ENCODE results near the gene VRTN. TPM values are rescaled to one million over a fixed set of nuclear protein-coding genes. Genes with fewer than 3 reads are reported as not detected.
A peak's percentile ranks its signal among the peaks of the same experiment; 100 is the strongest.

Gene VRTN
- total RNA-seq, 1 donor from 2014 or later, result not detected

GRCh38 chr14:74401504-74402241 lies 53.4 kb downstream of the VRTN start:
- no peak for TF ChIP-seq CTCF (conservative IDR thresholded peaks at IDR 0.05)
- H3K27me3 Mint-ChIP-seq, result peaks cover 31% of the 10 kb centered on the region
- H3K27ac Mint-ChIP-seq, result peak overlapping the region; percentile 81
- H3K4me3 Mint-ChIP-seq, result peak overlapping the region; percentile 75
- H3K4me1 Mint-ChIP-seq (ENCODE audit: unreplicated experiment), result peaks cover 18% of the 10 kb centered on the region
- no peak for DNase-seq (ENCODE audit: extremely low spot score, unreplicated experiment)
- H3K9me3 Mint-ChIP-seq, result no peaks in the 10 kb centered on the region
- H3K36me3 Mint-ChIP-seq, result no peaks in the 10 kb centered on the region

GRCh38 chr14:74402401-74403251 lies 54.4 kb downstream of the VRTN start:
- no peak for DNase-seq (ENCODE audit: extremely low spot score, unreplicated experiment)
- peaks cover 18% of the 10 kb centered on the region for H3K4me1 Mint-ChIP-seq (ENCODE audit: unreplicated experiment)
- no peak overlapping the region for H3K4me3 Mint-ChIP-seq
- TF ChIP-seq CTCF (conservative IDR thresholded peaks at IDR 0.05), result no peak
- H3K27ac Mint-ChIP-seq, result peak overlapping the region; percentile 81
- no peaks in the 10 kb centered on the region for H3K9me3 Mint-ChIP-seq
- peaks cover 26% of the 10 kb centered on the region for H3K27me3 Mint-ChIP-seq
- no peaks in the 10 kb centered on the region for H3K36me3 Mint-ChIP-seq

- Mint-ChIP-seq H3K4me1 (ENCODE audit: unreplicated experiment) (peaks cover 18% of the 10 kb centered on the region), H3K27ac (no peak overlapping the region), H3K27me3 (peaks cover 16% of the 10 kb centered on the region), H3K36me3 (no peaks in the 10 kb centered on the region), H3K4me3 (no peak overlapping the region), H3K9me3 (no peaks in the 10 kb centered on the region)
- no peak for TF ChIP-seq CTCF (conservative IDR thresholded peaks at IDR 0.05)
- DNase-seq (ENCODE audit: extremely low spot score, unreplicated experiment), result no peak
Observed at GRCh38 chr14:74403619-74404417, 55.5 kb downstream of the VRTN start.

- TF ChIP-seq CTCF (conservative IDR thresholded peaks at IDR 0.05), result no peak
- no peak for DNase-seq (ENCODE audit: extremely low spot score, unreplicated experiment)
- Mint-ChIP-seq H3K4me3 (no peak overlapping the region), H3K4me1 (ENCODE audit: unreplicated experiment) (peaks cover 18% of the 10 kb centered on the region), H3K27ac (no peak overlapping the region), H3K27me3 (peaks cover 11% of the 10 kb centered on the region), H3K36me3 (no peaks in the 10 kb centered on the region), H3K9me3 (no peaks in the 10 kb centered on the region)
Observed at GRCh38 chr14:74404435-74404834, 56.2 kb downstream of the VRTN start.

- Mint-ChIP-seq H3K27ac (no peak overlapping the region), H3K27me3 (no peaks in the 10 kb centered on the region), H3K4me3 (no peak overlapping the region), H3K4me1 (ENCODE audit: unreplicated experiment) (peaks cover 10% of the 10 kb centered on the region), H3K36me3 (no peaks in the 10 kb centered on the region), H3K9me3 (no peaks in the 10 kb centered on the region)
- TF ChIP-seq CTCF (conservative IDR thresholded peaks at IDR 0.05), result no peak
- DNase-seq (ENCODE audit: extremely low spot score, unreplicated experiment), result no peak
Observed at GRCh38 chr14:74405663-74406062, 57.4 kb downstream of the VRTN start.

Measured in type B pancreatic cell (in vitro differentiated cells).